Effector CD4-positive, alpha-beta T cell (primary cell): ENCODE data around the gene TTC21B.

Experiments
- DNase-seq: peaks from one replicate; pipeline ENCODE4 v3.0.0-alpha.2; 2020

The TTC21B gene

DNA sequence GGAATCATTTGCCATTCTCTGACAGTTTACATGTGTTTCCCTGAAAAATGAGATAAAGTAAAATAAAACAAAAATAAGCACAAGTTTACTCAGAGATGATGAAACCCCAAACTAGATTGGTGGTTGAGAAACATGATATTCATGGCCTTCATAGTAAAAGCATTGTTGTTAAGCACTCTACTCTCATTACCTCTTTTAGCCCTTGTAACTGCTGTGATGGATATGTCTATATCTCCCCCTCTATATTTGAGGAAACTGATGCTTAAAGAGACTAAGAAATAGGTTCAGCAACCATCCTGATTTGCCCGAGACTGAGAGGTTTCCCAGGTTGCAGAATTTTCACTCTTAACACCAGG lies 125.7 kb downstream of the TTC21B start:
- DNase-seq, result no peak

DNA sequence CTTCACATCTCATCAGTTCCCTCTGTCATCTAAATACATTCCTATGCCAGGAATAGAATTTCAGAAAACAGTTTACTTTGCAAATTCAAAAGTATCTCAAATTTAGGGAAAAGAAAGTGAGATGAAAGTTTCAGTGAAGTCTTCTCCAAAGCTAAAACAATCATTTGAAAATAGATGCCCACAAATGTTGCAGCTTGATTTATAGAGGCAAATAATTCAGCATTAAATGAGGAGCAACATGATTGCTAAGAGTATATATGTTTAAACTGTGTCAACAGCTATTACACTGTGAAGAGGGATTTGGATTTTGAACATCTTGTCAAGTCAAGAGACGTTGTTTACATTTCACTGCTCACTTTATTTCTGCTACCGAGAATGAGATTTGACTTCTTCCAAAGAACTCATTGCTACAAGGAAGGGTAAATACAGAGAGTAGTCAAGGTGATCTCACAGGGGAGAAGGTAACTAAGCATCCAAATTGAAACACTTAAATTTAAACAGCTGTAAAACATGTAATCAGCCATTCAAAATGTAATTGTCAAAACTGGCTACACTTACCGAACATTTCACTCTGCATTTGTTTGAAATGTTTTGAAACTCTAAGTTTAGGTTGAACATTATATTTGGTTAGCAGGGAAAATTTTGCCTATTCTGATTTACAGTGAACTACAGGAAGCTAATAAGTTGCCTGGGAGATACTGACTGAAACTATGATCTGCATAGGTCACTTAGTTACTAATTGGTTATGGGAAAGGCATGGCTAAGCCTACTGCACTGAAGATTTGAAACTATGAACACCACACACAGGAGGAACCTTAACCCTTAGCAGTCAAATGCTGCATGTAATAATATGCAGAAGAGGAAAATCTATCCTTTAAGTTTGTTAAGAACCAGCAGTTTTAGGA lies 126.3 kb downstream of the TTC21B start:
- no peak for DNase-seq

DNA sequence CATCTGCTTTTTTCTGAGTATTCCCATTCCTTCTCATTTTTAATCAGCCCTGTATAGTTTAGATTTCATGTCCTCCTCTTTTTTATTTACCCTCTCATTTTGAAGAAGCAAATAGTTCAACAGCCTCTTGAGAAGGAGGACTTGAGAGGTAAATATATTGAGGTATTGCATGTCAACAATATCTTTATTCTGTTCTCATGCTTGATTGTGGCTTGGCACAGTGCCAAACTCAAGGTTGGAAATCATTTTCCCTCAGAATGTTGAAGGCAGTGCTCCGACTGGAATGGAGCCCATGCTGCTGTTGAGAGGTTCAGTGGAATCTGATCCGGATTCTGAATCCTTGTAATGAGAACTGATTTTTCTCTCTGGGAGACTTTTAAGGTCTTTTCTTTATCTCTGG lies 128.5 kb downstream of the TTC21B start:
- no peak for DNase-seq
